Thyroid gland (tissue), 4 donors: ENCODE data around the gene BCL6B. TPM values are rescaled to one million over a fixed set of nuclear protein-coding genes. Genes with fewer than 3 reads are reported as not detected.

Experiments
- DNase-seq, 2 donors: peaks; one replicate each; pipeline ENCODE4 v3.0.0-alpha.2; 2019
- H3K27ac ChIP-seq, 3 donors: fragments of 200-600 bp; sonication (generic); 1 replicate in 2 of 3; 2 replicates in 1 of 3; pipeline ENCODE4 v1.5.1; 2016 to 2019; ENCODE audit warnings: mild to moderate bottlenecking in 1 of 3, moderate library complexity in 1 of 3
- H3K27me3 ChIP-seq: fragments of 200-600 bp; sonication (generic); one replicate; pipeline ENCODE4 v1.5.1; 2019
- H3K36me3 ChIP-seq, 2 donors: fragments of 200-600 bp; sonication (generic); one replicate each; pipeline ENCODE4 v1.5.1; 2016 to 2019
- H3K4me1 ChIP-seq, 2 donors: fragments of 200-600 bp; sonication (generic); one replicate each; pipeline ENCODE4 v1.5.1; 2017 to 2019
- H3K4me3 ChIP-seq, 3 donors: fragments of 200-600 bp; sonication (generic); replicated peaks in 1 of 3; 1 replicate in 2 of 3; 2 replicates in 1 of 3; pipeline ENCODE4 v1.5.1; 2016; ENCODE audit warnings: mild to moderate bottlenecking in 1 of 3
- H3K9me3 ChIP-seq: fragments of 200-600 bp; sonication (generic); one replicate; pipeline ENCODE4 v1.5.1; 2017
- POLR2A ChIP-seq, 2 donors: fragments of 450-650 bp; IDR thresholded peaks; one replicate each; pipeline ENCODE4 v1.6.1; 2017; ENCODE audit warnings: antibody characterized with exemption in 2 of 2, mild to moderate bottlenecking in 2 of 2, moderate library complexity in 1 of 2
- WGBS, 2 donors: methylation state at CpG; one replicate each; pipeline ENCODE4 v1.1.5; 2017; 5-methylcytosine and 5-hydroxymethylcytosine counted together
- intact Hi-C: fragments of 100-400 bp; cut with DNase I; formaldehyde crosslinking; loops from one replicate; pipeline ENCODE4 v1.15.1; 2023
- total RNA-seq, 4 donors: library from RNA; depleted of rRNA; stranded (reverse); fragments of >200 nt; gene quantifications; one replicate each; pipeline ENCODE4 v1.2.3, GENCODE V29; 2016
- TF ChIP-seq, protein P1 (sequence below), 6 experiments: fragments of 200-600 bp in 3 of 6; fragments of 450-650 bp in 3 of 6; sonication (generic) in 3 of 6; IDR thresholded peaks; one replicate each; pipeline ENCODE4 v1.5.1; 2016 to 2019; ENCODE audit warnings: antibody characterized with exemption in 6 of 6, mild to moderate bottlenecking in 2 of 6, inconsistent platforms in 1 of 6, moderate library complexity in 1 of 6

The BCL6B gene
- total RNA-seq, 4 donors from 2014 or later, result 3.1 to 18.9 (median 7.6) TPM

GRCh38 chr17:7068268-7068667 lies 45.4 kb downstream of the BCL6B start:
- Histone ChIP-seq H3K27me3 (no peaks in the 10 kb centered on the region), H3K27ac (no peak overlapping the region), H3K4me1 (no peaks in the 10 kb centered on the region), H3K4me3 (no peak overlapping the region), H3K9me3 (no peaks in the 10 kb centered on the region), H3K36me3 (no peaks in the 10 kb centered on the region)
- intact Hi-C loops, result no loop called here
- 22 to 39% methylated on average over 1 of the region's 1 CpG for WGBS, 2 donors
- no peak for DNase-seq
- TF ChIP-seq POLR2A (IDR thresholded peaks at IDR 0.05), result no peak
- TF ChIP-seq, protein P1, sequence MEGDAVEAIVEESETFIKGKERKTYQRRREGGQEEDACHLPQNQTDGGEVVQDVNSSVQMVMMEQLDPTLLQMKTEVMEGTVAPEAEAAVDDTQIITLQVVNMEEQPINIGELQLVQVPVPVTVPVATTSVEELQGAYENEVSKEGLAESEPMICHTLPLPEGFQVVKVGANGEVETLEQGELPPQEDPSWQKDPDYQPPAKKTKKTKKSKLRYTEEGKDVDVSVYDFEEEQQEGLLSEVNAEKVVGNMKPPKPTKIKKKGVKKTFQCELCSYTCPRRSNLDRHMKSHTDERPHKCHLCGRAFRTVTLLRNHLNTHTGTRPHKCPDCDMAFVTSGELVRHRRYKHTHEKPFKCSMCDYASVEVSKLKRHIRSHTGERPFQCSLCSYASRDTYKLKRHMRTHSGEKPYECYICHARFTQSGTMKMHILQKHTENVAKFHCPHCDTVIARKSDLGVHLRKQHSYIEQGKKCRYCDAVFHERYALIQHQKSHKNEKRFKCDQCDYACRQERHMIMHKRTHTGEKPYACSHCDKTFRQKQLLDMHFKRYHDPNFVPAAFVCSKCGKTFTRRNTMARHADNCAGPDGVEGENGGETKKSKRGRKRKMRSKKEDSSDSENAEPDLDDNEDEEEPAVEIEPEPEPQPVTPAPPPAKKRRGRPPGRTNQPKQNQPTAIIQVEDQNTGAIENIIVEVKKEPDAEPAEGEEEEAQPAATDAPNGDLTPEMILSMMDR (IDR thresholded peaks at IDR 0.05), result no peak

DNA sequence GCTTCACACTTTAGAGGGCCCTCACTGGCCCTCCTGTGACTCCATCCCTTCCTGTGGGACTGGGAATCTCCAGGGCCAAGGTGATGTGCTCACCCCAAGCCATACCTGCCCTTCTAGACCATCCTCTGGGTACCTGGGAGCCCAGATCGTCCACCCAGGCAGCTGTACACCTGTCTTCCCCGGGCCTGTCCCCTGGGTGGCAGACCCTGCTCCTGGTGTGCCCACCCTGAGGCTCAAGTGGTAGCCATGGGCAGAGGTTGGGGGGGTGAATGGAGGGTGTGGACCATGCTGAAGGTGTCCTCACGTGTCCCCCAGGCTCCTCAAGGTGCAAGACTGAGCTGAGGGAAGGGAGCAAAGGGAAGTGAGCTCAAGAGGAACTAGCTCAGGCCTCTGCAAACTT lies 47.9 kb downstream of the BCL6B start:
- WGBS, 2 donors, result 81 to 95% methylated on average over 2 to 3 of the region's 3 CpGs
- no peak overlapping the region for H3K27ac ChIP-seq
- H3K27me3 ChIP-seq, result no peaks in the 10 kb centered on the region
- DNase-seq, result no peak
- intact Hi-C loops, result no loop called here
- no peak overlapping the region for H3K4me3 ChIP-seq
- TF ChIP-seq, protein P1 (IDR thresholded peaks at IDR 0.05), result no peak
- no peak for TF ChIP-seq POLR2A (IDR thresholded peaks at IDR 0.05)
- no peaks in the 10 kb centered on the region for H3K9me3 ChIP-seq
- H3K36me3 ChIP-seq, result no peaks in the 10 kb centered on the region
- H3K4me1 ChIP-seq, result no peaks in the 10 kb centered on the region

GRCh38 chr17:7072406-7072805 lies 49.6 kb downstream of the BCL6B start:
- TF ChIP-seq, protein P1 (IDR thresholded peaks at IDR 0.05), result no peak
- no peak for TF ChIP-seq POLR2A (IDR thresholded peaks at IDR 0.05)
- H3K27me3 ChIP-seq, result no peaks in the 10 kb centered on the region
- DNase-seq, result no peak
- 88 to 92% methylated on average over 2 of the region's 2 CpGs for WGBS, 2 donors
- H3K4me3 ChIP-seq, result no peak overlapping the region
- intact Hi-C loops, result no loop called here
- no peaks in the 10 kb centered on the region for H3K36me3 ChIP-seq
- no peaks in the 10 kb centered on the region for H3K9me3 ChIP-seq
- H3K27ac ChIP-seq, result no peak overlapping the region
- H3K4me1 ChIP-seq, result no peaks in the 10 kb centered on the region

- Histone ChIP-seq H3K27ac (no peak overlapping the region), H3K9me3 (no peaks in the 10 kb centered on the region), H3K4me3 (no peak overlapping the region), H3K36me3 (no peaks in the 10 kb centered on the region), H3K4me1 (no peaks in the 10 kb centered on the region), H3K27me3 (no peaks in the 10 kb centered on the region)
- 82 to 89% methylated on average over 14 of the region's 14 CpGs for WGBS, 2 donors
- TF ChIP-seq POLR2A (IDR thresholded peaks at IDR 0.05), result no peak
- TF ChIP-seq, protein P1 (IDR thresholded peaks at IDR 0.05), result no peak
- no peak for DNase-seq
- intact Hi-C loops, result no loop called here
Observed at GRCh38 chr17:7074931-7075330, 52.1 kb downstream of the BCL6B start.

DNA sequence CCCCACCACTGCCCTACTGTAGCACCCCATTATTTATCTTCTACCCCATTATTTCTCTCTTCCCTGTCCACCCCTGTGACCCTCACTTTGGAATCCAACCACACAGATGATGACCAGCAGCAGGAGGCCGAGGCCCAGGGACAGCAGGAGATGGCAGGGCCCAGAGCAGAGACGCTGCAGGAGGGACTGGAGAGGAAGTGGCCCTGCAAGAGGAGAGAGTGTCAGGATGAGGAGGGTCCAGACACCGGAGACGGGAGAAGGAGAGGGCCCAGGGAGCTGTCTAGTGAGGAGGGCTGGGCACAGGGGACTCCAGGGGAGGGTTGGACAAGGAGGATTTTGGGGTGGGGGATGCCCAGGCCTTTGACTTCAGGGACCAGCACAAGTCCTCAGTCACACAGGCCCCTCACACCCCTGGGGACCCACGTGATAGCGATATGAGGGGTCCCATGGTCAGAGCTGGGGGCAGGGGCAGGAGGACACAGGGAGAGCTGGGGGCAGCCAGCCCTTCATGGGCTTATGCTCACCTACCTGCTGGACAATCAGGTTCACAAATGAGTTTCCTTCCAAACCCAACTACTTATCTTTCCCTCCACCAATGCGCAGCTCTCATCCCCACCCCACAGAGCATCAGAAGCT lies 55.2 kb downstream of the BCL6B start:
- no peaks in the 10 kb centered on the region for H3K9me3 ChIP-seq
- no peaks in the 10 kb centered on the region for H3K27me3 ChIP-seq
- no peak for DNase-seq
- no peaks in the 10 kb centered on the region for H3K4me1 ChIP-seq
- TF ChIP-seq, protein P1 (IDR thresholded peaks at IDR 0.05), result no peak
- intact Hi-C loops, result no loop called here
- H3K27ac ChIP-seq, result no peak overlapping the region
- no peak overlapping the region for H3K4me3 ChIP-seq
- WGBS, 2 donors, result 81 to 89% methylated on average over 7 of the region's 7 CpGs
- no peaks in the 10 kb centered on the region for H3K36me3 ChIP-seq
